Calu3 (cell line): Measurements from ENCODE around the gene ZNF804A. TPM values are rescaled to one million over a fixed set of nuclear protein-coding genes. Genes with fewer than 3 reads are reported as not detected.

Experiments used
- BruUV-seq: library from RNA; stranded (reverse); fragments of 400-500 nt; replicated peaks from 2 replicates; lab custom pipeline; 2021; lab: Mats Ljungman, UMichigan
- CTCF ChIA-PET: fragments of 300-600 bp; sonication (Branson Sonifier 250); formaldehyde crosslinking; loops from one replicate; lab custom pipeline; 2022; ENCODE audit warnings: antibody characterized with exemption; lab: Charles Lee
- DNase-seq: peaks from one replicate; pipeline ENCODE4 v3.0.0; 2022
- H3K27ac Mint-ChIP-seq: one replicate; pipeline ENCODE4 v1.8.0; 2022; ENCODE audit warnings: mixed read lengths; ENCODE audit not compliant: unreplicated experiment
- H3K27me3 Mint-ChIP-seq: one replicate; pipeline ENCODE4 v1.8.0; 2022; ENCODE audit warnings: mixed read lengths; ENCODE audit not compliant: unreplicated experiment
- H3K36me3 Mint-ChIP-seq: one replicate; pipeline ENCODE4 v1.8.0; 2022; ENCODE audit warnings: mild to moderate bottlenecking, moderate library complexity, mixed read lengths; ENCODE audit not compliant: insufficient read depth, unreplicated experiment
- H3K4me1 Mint-ChIP-seq: one replicate; pipeline ENCODE4 v1.8.0; 2022; ENCODE audit warnings: mild to moderate bottlenecking, low read depth, mixed read lengths; ENCODE audit not compliant: unreplicated experiment
- H3K4me3 Mint-ChIP-seq: one replicate; pipeline ENCODE4 v1.8.0; 2022; ENCODE audit warnings: mild to moderate bottlenecking, low read depth, moderate library complexity, mixed read lengths; ENCODE audit not compliant: unreplicated experiment
- H3K9me3 Mint-ChIP-seq: one replicate; pipeline ENCODE4 v1.8.0; 2022; ENCODE audit warnings: low read depth, mixed read lengths; ENCODE audit not compliant: unreplicated experiment
- CTCF ChIP-seq: fragments of 200-600 bp; IDR thresholded peaks from one replicate; pipeline ENCODE4 v1.8.0; 2022; ENCODE audit warnings: antibody characterized with exemption; ENCODE audit not compliant: unreplicated experiment
- intact Hi-C: fragments of 100-400 bp; cut with micrococcal nuclease; formaldehyde crosslinking; loops from one replicate; pipeline ENCODE4 v1.10.0; 2022; ENCODE audit not compliant: unreplicated experiment
- total RNA-seq: library from RNA; stranded (reverse); gene quantifications from 2 replicates; pipeline ENCODE4 v1.2.3, GENCODE V29; 2022

ZNF804A gene
- total RNA-seq, 1 experiment from 2014 or later: 0.09 TPM

- CTCF ChIA-PET: no interaction called here
- Mint-ChIP-seq H3K27ac (no peak overlapping the region), H3K36me3 (no peaks in the 10 kb centered on the region), H3K9me3 (peaks cover 8% of the 10 kb centered on the region), H3K4me1 (no peaks in the 10 kb centered on the region), H3K4me3 (no peak overlapping the region), H3K27me3 (no peaks in the 10 kb centered on the region)
- intact Hi-C loops: no loop called here
- no peak for TF ChIP-seq CTCF
- no TSS peak for BruUV-seq
- DNase-seq: no peak
Measured at GRCh38 chr2:184815824-184816223, 217.5 kb downstream of the ZNF804A start.

GRCh38 chr2:184824597-184824996, 226.3 kb downstream of the ZNF804A start:
- BruUV-seq: no TSS peak
- CTCF ChIA-PET: no interaction called here
- no peaks in the 10 kb centered on the region for H3K4me1 Mint-ChIP-seq
- DNase-seq: no peak
- H3K27me3 Mint-ChIP-seq: no peaks in the 10 kb centered on the region
- intact Hi-C loops: no loop called here
- no peak overlapping the region for H3K27ac Mint-ChIP-seq
- H3K9me3 Mint-ChIP-seq: no peaks in the 10 kb centered on the region
- no peaks in the 10 kb centered on the region for H3K36me3 Mint-ChIP-seq
- no peak overlapping the region for H3K4me3 Mint-ChIP-seq
- no peak for TF ChIP-seq CTCF

DNA sequence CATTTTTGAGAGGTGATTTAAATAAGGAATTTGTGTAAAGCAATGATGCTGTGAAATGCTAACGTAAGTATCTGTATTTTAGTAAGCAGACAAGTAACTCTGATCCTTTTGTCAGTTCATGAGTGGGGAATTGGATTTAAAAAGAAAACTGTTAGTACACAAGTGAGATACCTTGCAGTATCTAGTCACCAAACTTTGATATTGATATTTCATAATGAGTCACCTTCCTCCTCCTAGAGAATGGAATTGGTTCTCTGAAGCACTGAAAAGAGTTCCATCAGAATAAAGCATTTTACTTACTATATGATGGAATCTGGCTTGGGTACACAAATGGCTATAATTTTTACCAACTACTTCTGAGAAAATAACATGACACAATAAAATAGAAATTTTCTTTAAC, 232.2 kb downstream of the ZNF804A start:
- H3K27ac Mint-ChIP-seq: no peak overlapping the region
- no peak for TF ChIP-seq CTCF
- intact Hi-C loops: no loop called here

DNA sequence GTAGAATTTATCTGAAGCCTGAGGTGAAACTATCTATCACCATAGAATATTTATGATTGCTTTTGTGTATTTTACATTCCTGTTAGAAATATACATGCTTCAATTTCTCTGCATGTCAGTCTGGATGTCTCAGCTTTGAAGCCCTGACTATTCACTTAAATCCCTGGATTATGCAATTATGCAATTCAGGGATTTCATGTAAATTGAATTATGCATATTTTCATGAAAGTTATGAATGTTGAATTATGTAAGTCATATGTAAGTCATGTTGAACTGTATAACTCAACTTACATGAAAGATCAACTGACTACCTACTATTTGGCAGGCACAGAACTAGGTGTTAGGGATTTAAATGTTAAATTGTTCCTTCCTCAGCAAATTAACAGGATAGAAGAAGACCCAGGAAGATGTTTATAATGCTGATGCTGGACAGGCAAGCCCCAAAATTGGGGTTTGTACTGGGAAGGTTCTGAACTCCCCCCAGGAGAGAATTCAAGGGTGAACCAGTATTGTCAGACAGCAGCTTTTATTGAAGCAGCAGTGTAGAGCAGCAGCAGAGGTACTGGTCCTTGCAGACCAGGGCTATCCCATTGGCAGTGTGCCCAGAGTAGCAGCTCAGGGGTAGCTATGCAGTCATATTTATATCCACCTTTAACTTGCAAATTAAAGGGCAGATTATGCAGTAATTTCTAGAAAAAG, 236.5 kb downstream of the ZNF804A start:
- TF ChIP-seq CTCF: no peak
- no peak overlapping the region for H3K4me3 Mint-ChIP-seq
- H3K4me1 Mint-ChIP-seq: peaks cover 10% of the 10 kb centered on the region
- H3K27me3 Mint-ChIP-seq: no peaks in the 10 kb centered on the region
- H3K9me3 Mint-ChIP-seq: no peaks in the 10 kb centered on the region
- CTCF ChIA-PET: interaction anchor here (0.6 to 0.8 kb wide), 2 partner anchors 155 to 1117 kb away, joined by 3 read pairs; no protein-coding TSS in a partner anchor
- peak; percentile 8 for DNase-seq
- intact Hi-C loops: no loop called here
- no peak overlapping the region for H3K27ac Mint-ChIP-seq
- H3K36me3 Mint-ChIP-seq: no peaks in the 10 kb centered on the region
- BruUV-seq: no TSS peak

More for the DNA sequence above, 232.2 kb downstream of the ZNF804A start:
- CTCF ChIA-PET: no interaction called here
- Mint-ChIP-seq H3K4me1 (peaks cover 5% of the 10 kb centered on the region), H3K27me3 (no peaks in the 10 kb centered on the region), H3K36me3 (no peaks in the 10 kb centered on the region), H3K9me3 (no peaks in the 10 kb centered on the region), H3K4me3 (no peak overlapping the region)
- BruUV-seq: no TSS peak
- DNase-seq: no peak
